Measurements from ENCODE around the gene TIE1.

DNA sequence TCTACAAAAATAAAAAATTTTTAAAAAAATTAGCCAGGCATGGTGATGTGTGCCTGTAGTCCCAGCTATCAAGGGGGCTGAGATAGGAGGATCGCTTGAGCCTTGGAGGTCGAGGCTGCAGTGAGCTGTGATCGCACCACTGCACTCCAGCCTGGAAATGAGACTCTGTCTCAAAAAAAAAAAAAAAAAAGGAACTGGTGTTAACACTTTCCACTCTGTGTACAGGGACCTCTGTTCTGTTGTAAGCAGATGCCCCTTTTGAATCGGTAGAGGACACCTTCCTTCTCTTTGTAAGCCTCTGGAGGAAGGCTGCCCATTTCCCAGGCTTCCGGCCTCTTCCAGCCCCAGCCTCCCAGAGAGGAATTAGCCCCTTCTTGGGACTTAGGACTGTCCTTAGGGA, 8.1 kb upstream of the TIE1 start:
- no peak for TF ChIP-seq POLR2AphosphoS5 (IDR thresholded peaks at IDR 0.05; ENCODE audit: borderline replicate concordance, low read depth, low read length)
- no peak for TF ChIP-seq FOXP2 (optimal IDR thresholded peaks at IDR 0.05; ENCODE audit: control extremely low read depth, extremely low read length, insufficient read depth)
